ENCODE results near the gene UQCRHL.
"Not testable (repeated sequence)": the region's sequence is repeated elsewhere in the genome, so short reads cannot be mapped to it uniquely, and the experiment has no call there.

The UQCRHL gene

DNA sequence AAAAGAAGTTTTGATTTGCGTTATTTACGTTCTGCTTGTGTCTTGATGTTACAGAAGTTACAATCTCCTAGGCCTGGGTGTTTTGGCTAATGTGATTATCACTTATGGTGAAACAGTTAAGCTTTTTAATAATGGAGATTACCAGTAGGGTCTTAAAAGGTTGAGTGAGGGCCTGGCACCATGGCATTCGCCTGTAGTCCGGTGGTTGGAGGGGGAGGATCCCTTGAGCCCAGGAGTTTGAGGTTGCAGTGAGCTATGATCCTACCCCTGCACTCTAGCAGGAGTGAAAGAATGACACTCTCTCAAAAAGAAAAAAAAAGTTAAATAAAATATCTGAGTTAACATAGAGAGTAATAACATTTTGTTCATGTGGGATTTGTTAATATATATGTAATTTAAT is 31.3 kb upstream of the UQCRHL start:
- no peak for ATAC-seq
- Mint-ChIP-seq H3K9me3 (no peaks in the 10 kb centered on the region), H3K27ac (peak overlapping the region; percentile 99), H3K4me1 (peaks cover 30% of the 10 kb centered on the region), H3K27me3 (no peaks in the 10 kb centered on the region), H3K4me3 (no peak overlapping the region), H3K36me3 (no peaks in the 10 kb centered on the region)

DNA sequence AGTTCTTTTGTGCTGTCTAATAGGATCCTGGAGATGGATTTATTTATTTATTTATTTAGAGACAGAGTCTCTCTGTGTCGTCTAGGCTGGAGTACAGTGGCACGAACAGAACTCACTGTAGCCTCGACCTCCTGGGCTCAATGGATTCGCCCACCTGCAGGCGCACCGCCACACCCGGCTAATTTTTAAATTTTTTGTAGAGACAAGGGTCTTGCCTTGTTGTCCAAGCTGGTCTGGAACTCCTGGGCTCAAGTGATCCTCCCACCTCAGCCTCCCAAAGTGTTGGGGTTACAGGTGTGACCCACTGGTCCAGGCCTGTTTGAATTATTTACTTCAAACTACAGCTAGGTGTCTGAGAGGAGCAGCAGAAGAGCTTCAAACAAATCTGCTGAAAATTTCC is 30.5 kb upstream of the UQCRHL start:
- no peaks in the 10 kb centered on the region for H3K9me3 Mint-ChIP-seq
- H3K4me3 Mint-ChIP-seq, result peak overlapping the region; percentile 94
- H3K27me3 Mint-ChIP-seq, result no peaks in the 10 kb centered on the region
- peak overlapping the region; percentile 99 for H3K27ac Mint-ChIP-seq
- H3K4me1 Mint-ChIP-seq, result peaks cover 33% of the 10 kb centered on the region
- no peak for ATAC-seq
- H3K36me3 Mint-ChIP-seq, result no peaks in the 10 kb centered on the region

DNA sequence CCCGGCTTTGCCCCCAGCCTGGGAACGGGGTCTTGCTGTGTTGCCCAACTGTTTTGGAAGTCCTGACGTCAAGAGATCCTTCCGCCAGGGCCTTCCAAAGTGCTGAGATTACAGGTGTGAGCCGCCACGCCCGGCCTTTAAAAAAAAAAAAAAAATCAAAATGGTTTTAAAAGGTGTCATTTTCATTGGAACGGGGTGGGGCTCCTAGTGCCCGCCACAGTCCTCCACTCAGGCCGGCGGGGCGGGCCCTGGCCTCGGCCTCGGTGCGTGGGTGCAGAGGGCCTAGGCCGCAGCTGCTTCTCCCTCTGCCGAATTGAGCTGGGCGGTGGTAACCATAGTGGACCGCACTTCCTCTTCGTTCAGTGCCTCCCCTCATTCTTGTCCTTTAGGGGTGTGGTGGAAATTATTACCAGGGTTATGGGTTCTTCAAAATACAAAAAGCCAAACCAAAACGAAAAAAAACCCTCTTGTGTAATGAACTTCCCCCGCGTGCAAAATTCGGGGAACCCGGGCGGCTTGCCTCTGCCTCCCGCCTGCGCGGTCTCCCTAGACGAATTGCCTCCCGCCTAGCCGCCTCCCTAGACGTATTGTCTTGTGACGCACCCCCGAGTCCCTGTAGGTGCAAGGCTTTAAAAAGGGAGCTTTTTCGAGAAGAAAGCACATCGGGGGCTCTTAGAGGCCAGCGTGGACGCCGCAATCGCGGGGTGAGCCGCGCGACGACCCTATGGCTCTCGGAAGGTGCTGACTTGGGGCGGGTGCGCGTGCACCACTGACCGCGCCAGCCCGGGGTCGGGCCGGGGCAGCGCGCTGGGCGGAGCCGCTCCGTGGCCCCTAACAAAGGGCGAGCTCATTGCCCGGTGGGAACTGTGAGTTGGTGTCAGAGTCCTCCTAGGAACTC is 29.6 kb upstream of the UQCRHL start:
- peak; percentile 75 for ATAC-seq
- Mint-ChIP-seq H3K4me1 (peaks cover 36% of the 10 kb centered on the region), H3K27me3 (no peaks in the 10 kb centered on the region), H3K36me3 (peaks cover under 1% of the 10 kb centered on the region), H3K27ac (peak overlapping the region; percentile 99), H3K9me3 (no peaks in the 10 kb centered on the region), H3K4me3 (peak overlapping the region; percentile 94)

DNA sequence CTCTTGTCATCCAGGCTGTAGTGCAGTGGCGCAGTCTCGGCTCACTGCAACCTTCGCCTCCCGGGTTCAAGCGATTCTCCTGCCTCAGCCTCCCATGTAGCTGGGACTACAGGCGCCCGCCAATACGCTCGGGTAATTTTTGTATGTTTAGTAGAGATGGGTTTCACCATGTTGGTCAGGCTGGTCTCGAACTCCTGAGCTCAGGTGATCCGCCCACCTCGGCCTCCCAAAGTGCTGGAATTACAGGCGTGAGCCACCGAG is 29.0 kb upstream of the UQCRHL start:
- peak overlapping the region; percentile 99 for H3K27ac Mint-ChIP-seq
- not testable (repeated sequence) for ATAC-seq, H3K27me3 Mint-ChIP-seq

GRCh38 chr1:15835741-15836510 is 28.5 kb upstream of the UQCRHL start:
- peaks cover 5% of the 10 kb centered on the region for H3K36me3 Mint-ChIP-seq
- H3K9me3 Mint-ChIP-seq, result no peaks in the 10 kb centered on the region
- ATAC-seq, result peak; percentile 64
- no peaks in the 10 kb centered on the region for H3K27me3 Mint-ChIP-seq
- H3K4me1 Mint-ChIP-seq, result peaks cover 45% of the 10 kb centered on the region
- H3K27ac Mint-ChIP-seq, result peak overlapping the region; percentile 99
- peak overlapping the region; percentile 94 for H3K4me3 Mint-ChIP-seq

More for the DNA sequence above, 29.0 kb upstream of the UQCRHL start:
- H3K4me3 Mint-ChIP-seq, result peak overlapping the region; percentile 94
- not testable (repeated sequence) for H3K9me3 Mint-ChIP-seq, H3K36me3 Mint-ChIP-seq
- peaks cover 42% of the 10 kb centered on the region for H3K4me1 Mint-ChIP-seq

- Mint-ChIP-seq H3K4me1 (peaks cover 51% of the 10 kb centered on the region), H3K9me3 (no peaks in the 10 kb centered on the region), H3K27ac (peak overlapping the region; percentile 99), H3K27me3 (no peaks in the 10 kb centered on the region), H3K4me3 (peak overlapping the region; percentile 94), H3K36me3 (peaks cover 5% of the 10 kb centered on the region)
- peak; percentile 6 for ATAC-seq
Measured at GRCh38 chr1:15835205-15835740, 27.8 kb upstream of the UQCRHL start.

GRCh38 chr1:15834406-15835204 is 27.2 kb upstream of the UQCRHL start:
- no peaks in the 10 kb centered on the region for H3K9me3 Mint-ChIP-seq
- ATAC-seq, result peak; percentile 72
- H3K27ac Mint-ChIP-seq, result peak overlapping the region; percentile 99
- H3K4me1 Mint-ChIP-seq, result peaks cover 58% of the 10 kb centered on the region
- peak overlapping the region; percentile 94 for H3K4me3 Mint-ChIP-seq
- H3K27me3 Mint-ChIP-seq, result no peaks in the 10 kb centered on the region
- H3K36me3 Mint-ChIP-seq, result peaks cover 5% of the 10 kb centered on the region

DNA sequence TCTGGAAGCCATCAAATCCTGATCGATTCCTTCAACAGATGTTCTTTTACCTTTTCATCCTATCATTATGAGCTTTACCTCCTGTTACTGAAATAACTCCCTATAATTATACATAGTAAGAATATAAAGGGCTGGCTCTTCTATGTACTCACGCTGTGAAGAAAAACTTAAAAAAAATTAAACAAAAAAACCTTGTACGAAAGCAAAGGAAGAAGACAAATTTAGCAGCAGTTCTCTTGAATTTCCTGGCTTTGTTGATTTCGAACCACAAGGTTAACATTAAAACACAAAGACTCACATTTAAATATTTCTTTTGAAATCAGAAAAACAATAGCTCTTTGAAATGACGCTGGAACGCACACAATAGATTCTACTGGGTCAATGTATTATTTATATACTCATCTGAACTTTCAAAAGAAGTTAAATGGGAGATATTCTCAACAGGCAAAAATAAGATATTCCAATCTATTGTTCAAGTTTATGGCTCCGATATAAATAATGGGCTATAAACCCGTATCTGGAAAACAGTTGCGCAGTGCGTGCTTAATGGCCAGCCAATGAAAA is 26.5 kb upstream of the UQCRHL start:
- Mint-ChIP-seq H3K27ac (peak overlapping the region; percentile 99), H3K9me3 (no peaks in the 10 kb centered on the region), H3K4me1 (peaks cover 65% of the 10 kb centered on the region), H3K4me3 (peak overlapping the region; percentile 94), H3K27me3 (no peaks in the 10 kb centered on the region), H3K36me3 (peaks cover 5% of the 10 kb centered on the region)
- ATAC-seq, result no peak

GRCh38 chr1:15833069-15833679 is 25.7 kb upstream of the UQCRHL start:
- H3K27ac Mint-ChIP-seq, result peak overlapping the region; percentile 99
- ATAC-seq, result no peak
- peaks cover 5% of the 10 kb centered on the region for H3K36me3 Mint-ChIP-seq
- H3K4me1 Mint-ChIP-seq, result peaks cover 69% of the 10 kb centered on the region
- no peaks in the 10 kb centered on the region for H3K27me3 Mint-ChIP-seq
- no peaks in the 10 kb centered on the region for H3K9me3 Mint-ChIP-seq
- H3K4me3 Mint-ChIP-seq, result peak overlapping the region; percentile 94

GRCh38 chr1:15830258-15830657 is 22.8 kb upstream of the UQCRHL start:
- peak overlapping the region; percentile 83 for H3K27ac Mint-ChIP-seq
- peak overlapping the region; percentile 49 for H3K4me3 Mint-ChIP-seq
- H3K9me3 Mint-ChIP-seq, result no peaks in the 10 kb centered on the region
- H3K36me3 Mint-ChIP-seq, result peaks cover 5% of the 10 kb centered on the region
- H3K27me3 Mint-ChIP-seq, result no peaks in the 10 kb centered on the region
- ATAC-seq, result no peak
- peaks cover 68% of the 10 kb centered on the region for H3K4me1 Mint-ChIP-seq

DNA sequence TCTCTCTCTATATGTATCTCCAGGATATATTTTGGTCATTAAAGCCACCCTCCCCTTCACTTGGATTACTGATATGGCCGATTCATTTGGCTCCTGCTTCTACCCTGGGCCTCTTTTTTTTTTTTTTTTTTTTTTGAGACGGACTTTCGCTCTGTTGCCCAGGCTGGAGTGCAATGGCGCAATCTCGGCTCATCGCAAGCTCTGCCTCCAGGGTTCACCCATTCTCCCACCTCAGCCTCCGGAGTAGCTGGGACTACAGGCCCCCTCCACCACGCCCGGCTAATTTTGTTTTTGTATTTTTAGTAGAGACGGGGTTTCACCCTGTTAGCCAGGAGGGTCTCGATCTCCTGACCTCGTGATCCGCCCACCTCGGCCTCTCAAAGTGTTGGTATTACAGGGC is 21.5 kb upstream of the UQCRHL start:
- not testable (repeated sequence) for H3K27me3 Mint-ChIP-seq, H3K9me3 Mint-ChIP-seq, ATAC-seq, H3K36me3 Mint-ChIP-seq, H3K4me3 Mint-ChIP-seq
- peak overlapping the region; percentile 83 for H3K27ac Mint-ChIP-seq
- H3K4me1 Mint-ChIP-seq, result peaks cover 64% of the 10 kb centered on the region

DNA sequence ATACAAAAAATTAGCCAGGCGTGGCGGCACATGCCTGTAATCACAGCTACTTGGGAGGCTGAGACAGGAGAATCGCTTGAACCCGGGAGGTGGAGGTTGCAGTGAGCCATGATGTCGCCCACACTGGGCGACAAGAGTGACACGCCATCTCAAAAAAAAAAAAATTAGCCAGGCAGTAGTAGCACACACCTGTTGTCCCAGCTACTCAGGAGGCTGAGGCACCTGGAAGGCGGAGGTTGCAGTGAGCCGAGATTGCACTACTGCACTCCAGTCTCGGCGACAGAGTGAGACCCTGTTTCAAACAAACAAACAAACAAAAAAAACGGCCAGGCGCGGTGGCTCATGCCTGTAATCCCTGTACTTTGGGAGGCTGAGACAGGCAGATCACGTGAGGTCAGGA is 20.1 kb upstream of the UQCRHL start:
- not testable (repeated sequence) for ATAC-seq, H3K4me3 Mint-ChIP-seq, H3K27me3 Mint-ChIP-seq, H3K27ac Mint-ChIP-seq, H3K9me3 Mint-ChIP-seq, H3K36me3 Mint-ChIP-seq
- H3K4me1 Mint-ChIP-seq, result peaks cover 59% of the 10 kb centered on the region

GRCh38 chr1:15826810-15827507 is 19.5 kb upstream of the UQCRHL start:
- H3K36me3 Mint-ChIP-seq, result peaks cover 4% of the 10 kb centered on the region
- H3K27me3 Mint-ChIP-seq, result no peaks in the 10 kb centered on the region
- peak overlapping the region; percentile 29 for H3K27ac Mint-ChIP-seq
- no peak overlapping the region for H3K4me3 Mint-ChIP-seq
- H3K4me1 Mint-ChIP-seq, result peaks cover 56% of the 10 kb centered on the region
- no peaks in the 10 kb centered on the region for H3K9me3 Mint-ChIP-seq
- ATAC-seq, result no peak

DNA sequence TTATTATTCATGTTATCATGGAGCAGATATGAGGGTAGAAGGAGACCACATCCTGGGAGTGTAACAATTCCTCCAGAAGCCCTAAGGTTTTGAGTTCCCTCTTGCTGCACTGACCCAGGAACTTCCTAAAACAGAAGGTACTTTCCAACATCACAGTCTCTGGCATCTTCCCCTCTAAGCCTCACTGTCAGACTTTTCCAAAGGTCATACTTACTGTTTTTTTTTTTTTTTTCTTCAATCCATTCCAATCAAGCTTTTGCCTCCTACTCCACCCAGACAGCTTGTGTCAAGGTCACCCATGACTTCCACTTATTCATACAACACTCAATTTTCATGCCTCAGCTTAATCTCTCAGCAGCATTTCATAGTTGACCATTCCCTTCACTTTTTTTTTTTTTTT is 18.4 kb upstream of the UQCRHL start:
- peak overlapping the region; percentile 13 for H3K27ac Mint-ChIP-seq
- H3K27me3 Mint-ChIP-seq, result no peaks in the 10 kb centered on the region
- peak; percentile 27 for ATAC-seq
- H3K4me3 Mint-ChIP-seq, result no peak overlapping the region
- no peaks in the 10 kb centered on the region for H3K36me3 Mint-ChIP-seq
- H3K9me3 Mint-ChIP-seq, result no peaks in the 10 kb centered on the region
- H3K4me1 Mint-ChIP-seq, result peaks cover 46% of the 10 kb centered on the region

All from stimulated activated memory B cell treated with anti-CD40 and anti-IgM and Interleukin-4, amounts not matched to agents 10 μg/mL and 1 μg/mL and 100 μg/mL, for 72 hours (primary cell).